M059J (cell line): ENCODE results near the gene PNMA5. TPM values are rescaled to one million over a fixed set of nuclear protein-coding genes. Genes with fewer than 3 reads are reported as not detected.

ENCODE experiments used
- DNase-seq: peaks from one replicate; pipeline ENCODE4 v3.0.0-alpha.2; 2012; ENCODE audit warnings: low read depth
- total RNA-seq: library from RNA; depleted of rRNA; stranded (reverse); fragments of >200 nt; shearing (Covaris generic); gene quantifications from 2 replicates; pipeline ENCODE4 v1.2.3, GENCODE V29; 2014; rRNA removed

PNMA5 gene
- total RNA-seq, 1 experiment from 2014 or later = not detected

DNA sequence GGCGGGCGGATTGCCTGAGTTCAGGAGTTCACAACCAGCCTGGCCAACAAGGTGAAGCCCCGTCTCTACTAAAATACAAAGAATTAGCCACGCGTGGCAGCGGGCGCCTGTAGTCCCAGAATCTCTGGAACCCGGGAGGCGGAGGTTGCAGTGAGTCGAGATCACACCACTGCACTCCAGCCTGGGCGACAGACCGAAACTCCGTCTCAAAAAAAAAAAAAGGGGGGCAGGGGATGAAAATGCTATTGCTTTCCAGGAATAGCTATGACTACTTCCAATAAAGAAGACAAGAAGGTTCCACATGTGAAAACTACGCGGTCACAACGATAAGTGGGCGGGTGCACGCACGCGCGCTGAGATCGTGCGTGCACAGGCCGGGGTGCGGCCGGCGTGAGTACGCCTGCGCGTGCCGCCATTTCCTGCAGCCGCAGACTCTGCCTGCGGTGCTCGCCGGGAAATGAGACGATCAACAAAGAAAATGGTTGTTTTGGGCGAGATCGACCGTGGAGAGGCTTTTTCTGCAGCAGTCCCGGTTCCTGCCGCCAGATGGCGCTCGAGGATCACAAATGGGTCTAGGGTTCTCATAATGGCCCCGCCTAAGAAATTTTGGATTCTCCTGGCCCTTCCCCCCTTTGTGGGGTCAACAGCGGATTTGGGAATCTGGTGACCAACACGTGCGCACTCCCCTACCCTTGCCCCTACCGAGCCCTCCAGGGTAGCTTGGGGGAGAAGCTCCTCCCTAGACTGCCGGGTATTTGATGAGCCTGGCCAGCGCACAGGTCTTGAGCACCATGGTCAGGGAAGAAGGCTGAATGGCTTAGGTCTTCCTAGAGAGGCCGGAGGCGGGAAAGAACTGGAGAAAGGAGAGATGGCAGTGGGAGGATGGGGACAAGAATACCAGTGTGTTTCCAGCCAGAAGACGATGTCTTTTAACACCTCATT, 35.1 kb downstream of the PNMA5 start:
- peak; percentile 93 for DNase-seq

DNA sequence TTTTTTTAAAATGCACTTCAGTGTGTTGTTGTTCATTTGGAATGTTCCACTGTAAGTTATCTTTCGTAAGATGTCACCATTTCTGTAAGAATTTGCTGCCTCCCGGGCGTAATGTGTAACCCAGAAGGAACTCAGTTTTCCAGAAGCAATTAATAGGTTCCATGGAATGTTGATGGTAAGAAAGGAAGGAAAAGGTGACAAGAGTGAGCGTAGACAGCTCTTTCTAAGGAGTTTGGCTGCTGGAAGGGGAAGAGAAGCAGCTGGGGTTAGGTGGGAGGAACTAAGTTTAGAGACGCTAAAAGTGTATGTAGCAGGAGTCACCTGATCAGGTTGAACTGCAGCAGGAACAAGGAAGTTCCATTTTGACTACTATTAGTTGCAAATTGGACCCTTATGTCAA, 35.9 kb downstream of the PNMA5 start:
- DNase-seq = peak; percentile 65

DNA sequence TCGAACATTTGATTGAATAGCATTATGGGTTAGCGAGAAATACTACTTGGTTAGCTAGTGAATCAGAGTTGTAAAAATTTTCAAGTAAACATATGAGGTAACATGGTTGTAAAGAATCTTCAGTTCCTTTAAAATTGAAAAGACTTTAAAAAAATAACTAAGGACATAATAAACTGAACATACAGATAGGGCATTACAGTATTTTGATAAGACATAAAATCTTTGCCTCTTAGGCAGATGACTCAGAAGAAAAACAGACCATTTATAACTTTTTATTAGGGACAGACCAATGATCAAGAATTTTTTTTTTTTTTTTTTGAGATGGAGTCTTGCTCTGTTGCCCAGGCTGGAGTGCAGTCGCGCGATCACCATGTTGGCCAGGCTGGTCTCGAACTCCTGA, 43.1 kb downstream of the PNMA5 start:
- peak; percentile 48 for DNase-seq

DNA sequence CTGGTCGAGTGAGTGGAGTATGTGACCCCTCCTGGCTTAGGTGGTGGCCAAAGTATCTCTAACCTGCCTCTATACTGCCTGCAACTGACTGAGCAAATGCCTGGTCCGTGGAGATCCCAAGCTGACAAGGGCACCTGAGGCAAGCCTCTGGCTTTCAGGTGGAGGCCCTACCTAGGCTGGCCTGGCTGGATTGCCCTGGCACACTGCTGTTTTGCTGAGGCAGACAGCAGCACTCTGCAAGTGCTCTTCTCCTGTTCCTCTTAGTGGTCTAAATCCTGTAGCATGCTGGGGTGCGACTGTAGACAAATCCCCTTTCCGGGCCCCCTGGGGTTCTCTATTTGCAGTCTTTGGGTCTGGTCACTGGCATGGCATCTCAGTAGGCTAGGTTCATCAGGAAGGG, 44.8 kb downstream of the PNMA5 start:
- no peak for DNase-seq

DNA sequence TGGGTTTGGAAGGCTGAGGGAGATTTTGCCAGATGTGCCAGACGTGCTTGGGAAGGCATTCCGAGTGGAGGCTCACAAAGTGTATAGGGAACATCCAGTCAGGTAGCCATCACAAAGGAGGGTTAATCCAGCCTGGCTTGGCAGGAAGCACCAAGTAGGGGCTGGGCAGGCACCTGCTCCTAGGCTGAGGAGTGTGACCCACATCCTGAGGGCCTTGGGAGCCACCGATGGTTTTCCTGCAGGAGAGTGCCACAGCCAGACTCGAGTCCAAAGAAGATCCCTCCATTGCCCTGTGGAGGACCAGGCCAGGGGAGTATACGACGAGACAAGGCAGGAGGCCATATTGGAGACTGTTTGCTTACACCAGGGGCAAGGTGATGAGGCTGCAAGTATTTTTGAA, 47.2 kb downstream of the PNMA5 start:
- no peak for DNase-seq

DNA sequence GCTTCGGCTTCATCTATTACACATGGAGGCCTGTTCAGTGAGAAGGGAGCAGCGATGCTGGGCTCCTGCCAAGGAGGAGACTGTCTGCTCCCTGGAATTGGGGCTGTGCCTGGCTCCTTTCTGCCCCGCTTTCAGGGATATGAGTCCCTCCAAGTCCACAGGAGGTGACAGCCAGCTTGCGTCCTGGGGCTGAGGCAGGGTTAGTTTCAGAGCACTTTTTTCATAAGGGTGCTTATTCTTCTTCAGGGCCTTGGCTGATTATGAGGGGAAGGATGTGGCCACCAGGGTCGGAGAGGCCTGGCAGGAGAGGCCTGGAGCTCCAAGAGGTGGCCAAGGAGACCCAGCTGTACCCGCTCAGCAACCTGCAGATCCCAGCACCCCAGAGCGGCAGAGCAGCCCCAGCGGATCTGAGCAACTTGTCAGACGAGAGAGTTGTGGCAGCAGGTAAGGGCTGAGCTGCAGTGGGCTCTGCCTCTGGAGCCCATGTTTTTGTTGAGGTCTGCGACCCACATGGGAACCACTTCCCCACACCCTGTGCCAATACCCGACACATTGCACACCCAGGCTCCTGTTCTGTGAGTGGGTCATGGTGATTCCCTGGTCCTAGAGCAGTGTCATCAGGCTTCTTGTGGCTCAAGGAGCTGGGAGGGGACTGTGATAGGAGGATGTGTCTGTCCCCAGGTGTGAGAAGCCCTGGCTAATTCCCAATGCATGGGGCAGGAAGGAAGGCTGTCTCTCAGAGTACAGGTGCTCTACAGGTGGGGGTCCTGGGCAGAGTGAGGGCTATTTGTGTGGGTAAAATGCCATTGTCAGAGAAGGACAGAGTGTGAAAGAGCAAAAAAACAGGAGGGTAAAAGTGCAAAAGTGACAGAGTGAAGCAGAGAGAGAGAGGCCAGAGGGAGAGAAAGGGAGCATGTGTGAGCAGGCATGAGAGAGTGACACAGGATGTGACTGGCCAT, 48.6 kb downstream of the PNMA5 start:
- no peak for DNase-seq

DNA sequence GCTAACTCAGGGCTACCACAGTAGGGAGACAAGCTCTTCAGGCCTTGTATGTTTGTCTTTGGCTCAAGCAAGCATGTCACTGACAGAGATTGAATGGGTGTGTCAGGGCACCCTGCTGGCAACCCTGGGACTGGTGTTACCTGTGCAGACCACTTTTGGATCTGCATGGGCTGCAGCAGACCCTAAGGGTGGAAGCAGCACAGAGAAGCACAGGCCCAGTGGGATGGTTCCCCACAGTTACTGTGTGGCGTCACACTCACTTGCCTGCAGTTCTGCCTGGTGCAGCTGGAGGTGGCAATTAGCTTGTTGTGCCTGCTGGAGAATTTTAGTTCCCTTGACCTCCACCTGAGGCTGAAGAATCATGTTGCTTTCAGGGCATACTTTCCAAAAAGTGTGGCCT, 50.1 kb downstream of the PNMA5 start:
- DNase-seq = no peak

DNA sequence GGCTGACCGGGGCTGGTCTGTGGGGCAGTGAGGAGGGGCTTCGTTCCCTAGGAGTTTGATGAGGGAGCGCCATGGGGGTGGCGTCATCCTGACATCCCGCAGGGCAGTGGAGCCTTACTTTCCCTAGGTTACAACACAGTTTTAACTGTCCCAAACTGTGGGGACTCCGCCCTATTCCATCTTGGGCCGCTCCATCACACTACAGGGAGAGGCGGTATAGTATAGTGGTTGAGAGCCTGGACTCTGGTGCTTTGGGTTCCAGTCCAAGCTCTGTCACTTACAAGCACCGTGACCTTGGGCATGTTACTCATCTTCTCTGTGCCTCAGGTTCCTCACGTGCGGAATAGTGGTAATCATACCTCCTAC, 51.9 kb downstream of the PNMA5 start:
- DNase-seq = no peak

DNA sequence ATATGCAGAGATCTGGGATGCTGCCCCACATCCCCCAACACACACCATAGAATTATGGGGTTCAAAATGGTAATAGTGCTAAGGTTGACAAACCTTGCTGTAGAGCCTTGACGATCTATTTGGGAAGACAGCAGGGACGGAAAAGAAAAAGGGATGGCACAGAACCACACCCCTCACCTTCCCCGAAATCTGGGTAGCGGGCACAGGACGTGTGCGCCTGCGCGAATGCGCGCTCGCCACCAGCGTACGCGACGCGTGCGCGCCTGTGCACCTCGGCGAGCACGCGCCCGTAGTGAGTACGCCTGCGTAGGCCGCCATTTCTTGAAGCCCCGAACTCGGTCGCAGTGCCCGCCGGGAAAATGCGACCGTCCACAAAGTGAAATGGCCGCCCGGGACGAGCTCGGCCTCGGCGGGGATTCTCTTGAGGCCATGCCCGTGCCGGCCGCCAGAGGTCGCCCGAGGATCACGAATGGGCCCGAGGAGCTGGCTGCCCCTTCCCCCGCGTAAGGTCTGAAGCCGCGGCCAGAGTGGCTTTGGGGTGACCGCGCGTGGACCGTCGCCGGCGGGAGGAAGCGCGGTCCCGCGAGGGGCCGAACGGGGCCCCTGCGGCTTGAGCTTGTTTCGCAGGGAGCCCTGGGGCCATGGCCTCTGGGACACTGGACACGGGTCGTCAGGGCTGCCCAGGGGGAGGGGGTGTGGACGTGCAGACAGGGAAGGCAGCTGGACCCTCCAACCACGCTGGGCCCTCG, 52.4 kb downstream of the PNMA5 start:
- DNase-seq = peak; percentile 95

Other genes starting within 250 kb of the PNMA5 start
- 0.94 and 1.7 TPM in 2 replicates for gene MAGEA2, start 240.3 kb downstream of the PNMA5 start, total RNA-seq
- 2.6 and 3.2 TPM in 2 replicates for gene CSAG3, start 234.9 kb downstream of the PNMA5 start, total RNA-seq
- gene MAGEA6, start 224.4 kb downstream of the PNMA5 start, total RNA-seq = 23.7 and 25.3 TPM in 2 replicates
- 123 and 144 TPM in 2 replicates for gene CETN2, start 163.4 kb downstream of the PNMA5 start, total RNA-seq
- 29.9 and 35.0 TPM in 2 replicates for gene NSDHL, start 163.1 kb downstream of the PNMA5 start, total RNA-seq
- 4.9 and 6.5 TPM in 2 replicates for gene ZNF185, start 96.0 kb downstream of the PNMA5 start, total RNA-seq
- gene PNMA3, start 62.4 kb upstream of the PNMA5 start, total RNA-seq = not detected in 2 replicates
- not detected in 2 replicates for gene PNMA6A, start 78.3 kb upstream of the PNMA5 start, total RNA-seq
- 8.0 and 11.7 TPM in 2 replicates for gene MAGEA1, start 185.2 kb upstream of the PNMA5 start, total RNA-seq